HEK293 (cell line): ENCODE measurements around the gene KIF26B.

Experiments
- CTCF ChIA-PET: fragments of 350-600 bp; formaldehyde crosslinking; extraction: SDS; loops from one replicate; lab custom pipeline; 2021; ENCODE audit warnings: antibody characterized with exemption; lab: Yijun Ruan, JAX
- POLR2A ChIA-PET: fragments of 300-600 bp; formaldehyde crosslinking; extraction: SDS; loops from one replicate; lab custom pipeline; 2020; ENCODE audit warnings: antibody characterized with exemption, inconsistent platforms; lab: Yijun Ruan, JAX
- H3K27ac ChIP-seq: fragments of 200-500 bp; sonication (Bioruptor generic); 2 replicates; pipeline ENCODE4 v1.5.1; 2014; ENCODE audit warnings: low read depth, low read length, control low read depth, inconsistent platforms; ENCODE audit errors: extremely low read depth
- H3K36me3 ChIP-seq, 2 experiments: fragments of 200-500 bp in 1 of 2; sonication (Bioruptor generic) in 1 of 2; 1 replicate in 1 of 2; 2 replicates in 1 of 2; pipeline ENCODE4 v1.5.1; 2014 to 2017; ENCODE audit warnings: inconsistent platforms in 2 of 2, low read length in 2 of 2; ENCODE audit not compliant: control insufficient read depth in 2 of 2, insufficient read depth in 1 of 2
- H3K4me1 ChIP-seq: fragments of 200-500 bp; sonication (Bioruptor generic); 2 replicates; pipeline ENCODE4 v1.5.1; 2014; ENCODE audit warnings: mild to moderate bottlenecking, low read length, inconsistent platforms; ENCODE audit not compliant: control insufficient read depth, insufficient read depth
- H3K4me3 ChIP-seq: 2 replicates; pipeline ENCODE4 v1.5.1; 2011; ENCODE audit warnings: low read depth, mild to moderate bottlenecking, control low read depth, low read length, moderate library complexity
- H3K9me3 ChIP-seq: fragments of 200-500 bp; sonication (Bioruptor generic); 2 replicates; pipeline ENCODE4 v1.5.1; 2014; ENCODE audit warnings: low read depth, low read length, inconsistent platforms; ENCODE audit not compliant: control insufficient read depth, insufficient read depth
- HOXC10 ChIP-seq: sonication (generic); formaldehyde crosslinking; IDR thresholded peaks from 2 replicates; pipeline ENCODE4 v1.8.1; 2023; ENCODE audit warnings: mild to moderate bottlenecking, missing genetic modification reagents
- KLF16 ChIP-seq: fragments of 450-650 bp; formaldehyde crosslinking; IDR thresholded peaks from 2 replicates; pipeline ENCODE4 v1.5.1; 2017; ENCODE audit warnings: missing biosample characterization, missing genetic modification characterization
- SP2 ChIP-seq: fragments of 450-650 bp; formaldehyde crosslinking; IDR thresholded peaks from 2 replicates; pipeline ENCODE4 v1.5.1; 2016; ENCODE audit warnings: missing biosample characterization, missing genetic modification characterization
- WT1 ChIP-seq: fragments of 450-650 bp; formaldehyde crosslinking; IDR thresholded peaks from 2 replicates; pipeline ENCODE4 v1.5.1; 2016; ENCODE audit warnings: missing biosample characterization, missing genetic modification characterization
- YY1 ChIP-seq: fragments of 450-650 bp; formaldehyde crosslinking; IDR thresholded peaks from 2 replicates; pipeline ENCODE4 v1.5.1; 2018; ENCODE audit warnings: missing biosample characterization, missing genetic modification characterization
- ZBTB1 ChIP-seq: fragments of 450-650 bp; formaldehyde crosslinking; IDR thresholded peaks from 2 replicates; pipeline ENCODE4 v1.5.1; 2016; ENCODE audit warnings: missing biosample characterization, missing genetic modification characterization
- ZBTB20 ChIP-seq: fragments of 450-650 bp; formaldehyde crosslinking; IDR thresholded peaks from 2 replicates; pipeline ENCODE4 v1.5.1; 2016; ENCODE audit warnings: missing biosample characterization, missing genetic modification characterization
- ZNF175 ChIP-seq: fragments of 450-650 bp; formaldehyde crosslinking; IDR thresholded peaks from 2 replicates; pipeline ENCODE4 v1.5.1; 2016; ENCODE audit warnings: missing biosample characterization, missing genetic modification characterization
- ZNF211 ChIP-seq: fragments of 450-650 bp; formaldehyde crosslinking; IDR thresholded peaks from 2 replicates; pipeline ENCODE4 v1.5.1; 2016; ENCODE audit warnings: low read depth, missing biosample characterization, missing genetic modification characterization
- ZNF23 ChIP-seq: fragments of 450-650 bp; formaldehyde crosslinking; IDR thresholded peaks from 2 replicates; pipeline ENCODE4 v1.5.1; 2016; ENCODE audit warnings: missing biosample characterization, missing genetic modification characterization, borderline replicate concordance
- ZNF366 ChIP-seq: fragments of 450-650 bp; formaldehyde crosslinking; conservative IDR thresholded peaks from 2 replicates; pipeline ENCODE4 v1.5.1; 2016; ENCODE audit warnings: missing biosample characterization, missing genetic modification characterization
- ZNF404 ChIP-seq: fragments of 450-650 bp; formaldehyde crosslinking; IDR thresholded peaks from 2 replicates; pipeline ENCODE4 v1.5.1; 2017; ENCODE audit warnings: missing biosample characterization, missing genetic modification characterization
- ZNF416 ChIP-seq: fragments of 450-650 bp; formaldehyde crosslinking; IDR thresholded peaks from 2 replicates; pipeline ENCODE4 v1.5.1; 2016; ENCODE audit warnings: missing biosample characterization, missing genetic modification characterization
- ZNF473 ChIP-seq: fragments of 450-650 bp; formaldehyde crosslinking; IDR thresholded peaks from 2 replicates; pipeline ENCODE4 v1.5.1; 2017; ENCODE audit warnings: missing biosample characterization, missing genetic modification characterization
- ZNF488 ChIP-seq: fragments of 450-650 bp; formaldehyde crosslinking; IDR thresholded peaks from 2 replicates; pipeline ENCODE4 v1.5.1; 2016; ENCODE audit warnings: missing biosample characterization, missing genetic modification characterization
- ZNF558 ChIP-seq: fragments of 450-650 bp; formaldehyde crosslinking; IDR thresholded peaks from 2 replicates; pipeline ENCODE4 v1.5.1; 2016; ENCODE audit warnings: missing biosample characterization, missing genetic modification characterization
- ZNF629 ChIP-seq: fragments of 450-650 bp; formaldehyde crosslinking; IDR thresholded peaks from 2 replicates; pipeline ENCODE4 v1.5.1; 2017; ENCODE audit warnings: missing biosample characterization, missing genetic modification characterization
- ZNF670 ChIP-seq: fragments of 450-650 bp; formaldehyde crosslinking; IDR thresholded peaks from 2 replicates; pipeline ENCODE4 v1.5.1; 2016; ENCODE audit warnings: missing biosample characterization, missing genetic modification characterization, low read depth
- ZNF777 ChIP-seq: fragments of 450-650 bp; formaldehyde crosslinking; IDR thresholded peaks from 2 replicates; pipeline ENCODE4 v1.5.1; 2017; ENCODE audit warnings: missing biosample characterization, missing genetic modification characterization, borderline replicate concordance
- TF ChIP-seq, protein P1 (sequence below): fragments of 450-650 bp; formaldehyde crosslinking; IDR thresholded peaks from 2 replicates; pipeline ENCODE4 v1.5.1; 2016; ENCODE audit warnings: missing biosample characterization, missing genetic modification characterization
- TF ChIP-seq, protein P2 (sequence below): fragments of 450-650 bp; formaldehyde crosslinking; IDR thresholded peaks from 2 replicates; pipeline ENCODE4 v1.5.1; 2016; ENCODE audit warnings: missing biosample characterization, missing genetic modification characterization
- TF ChIP-seq, protein P3 (sequence below): fragments of 450-650 bp; formaldehyde crosslinking; IDR thresholded peaks from 2 replicates; pipeline ENCODE4 v1.5.1; 2016; ENCODE audit warnings: missing biosample characterization, missing genetic modification characterization
- TF ChIP-seq, protein P4 (sequence below): IDR thresholded peaks from 2 replicates; pipeline ENCODE4 v1.6.1; 2011; ENCODE audit warnings: mild to moderate bottlenecking, low read depth, low read length, borderline replicate concordance

Gene KIF26B

DNA sequence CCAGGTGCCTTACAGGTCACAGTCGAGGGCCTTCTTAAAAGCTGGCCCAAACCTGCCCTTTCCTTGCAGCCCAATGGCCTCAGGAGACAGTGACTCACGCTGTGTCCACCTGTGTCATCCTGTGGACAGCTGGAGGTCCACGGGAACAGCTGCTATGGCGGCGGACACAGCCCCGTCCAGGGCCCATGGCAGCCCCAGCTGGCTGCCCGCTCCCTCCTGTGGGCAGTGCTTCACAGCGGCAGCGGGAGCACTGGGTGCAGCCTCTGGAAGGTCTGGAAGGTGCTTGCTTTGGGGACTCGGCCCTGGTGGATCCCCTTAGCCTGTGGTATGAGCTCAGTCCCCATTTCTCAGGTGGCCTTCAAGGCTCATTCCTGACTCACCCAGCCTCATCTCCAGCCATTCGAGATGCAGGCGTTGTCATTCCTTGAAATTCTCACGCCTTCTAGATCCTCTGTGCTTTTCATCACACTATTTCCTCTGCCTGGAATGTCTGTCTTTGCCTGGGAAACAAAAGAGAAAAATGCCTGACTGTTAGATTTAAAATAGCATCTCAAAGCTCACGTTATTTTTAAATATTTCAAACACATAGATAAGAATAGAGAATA is 86.8 kb downstream of the KIF26B start (continued):
- TF ChIP-seq, protein P1, sequence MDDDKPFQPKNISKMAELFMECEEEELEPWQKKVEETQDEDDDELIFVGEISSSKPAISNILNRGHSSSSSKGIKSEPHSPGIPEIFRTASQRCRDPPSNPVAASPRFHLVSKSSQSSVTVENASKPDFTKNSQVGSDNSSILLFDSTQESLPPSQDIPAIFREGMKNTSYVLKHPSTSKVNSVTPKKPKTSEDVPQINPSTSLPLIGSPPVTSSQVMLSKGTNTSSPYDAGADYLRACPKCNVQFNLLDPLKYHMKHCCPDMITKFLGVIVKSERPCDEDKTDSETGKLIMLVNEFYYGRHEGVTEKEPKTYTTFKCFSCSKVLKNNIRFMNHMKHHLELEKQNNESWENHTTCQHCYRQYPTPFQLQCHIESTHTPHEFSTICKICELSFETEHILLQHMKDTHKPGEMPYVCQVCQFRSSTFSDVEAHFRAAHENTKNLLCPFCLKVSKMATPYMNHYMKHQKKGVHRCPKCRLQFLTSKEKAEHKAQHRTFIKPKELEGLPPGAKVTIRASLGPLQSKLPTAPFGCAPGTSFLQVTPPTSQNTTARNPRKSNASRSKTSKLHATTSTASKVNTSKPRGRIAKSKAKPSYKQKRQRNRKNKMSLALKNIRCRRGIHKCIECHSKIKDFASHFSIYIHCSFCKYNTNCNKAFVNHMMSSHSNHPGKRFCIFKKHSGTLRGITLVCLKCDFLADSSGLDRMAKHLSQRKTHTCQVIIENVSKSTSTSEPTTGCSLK (tag by site-specific recombination), result no peak
- TF ChIP-seq ZNF777 (tag by site-specific recombination) (no peak), HOXC10 (CRISPR knock-in tag) (no peak)

GRCh38 chr1:245242989-245243388 is 88.2 kb downstream of the KIF26B start:
- H3K9me3 ChIP-seq, result no peaks in the 10 kb centered on the region
- ChIA-PET POLR2A (no interaction called here), CTCF (no interaction called here)
- no peak overlapping the region for H3K27ac ChIP-seq
- no peaks in the 10 kb centered on the region for H3K36me3 ChIP-seq
- TF ChIP-seq ZNF175 (tag by site-specific recombination), result no peak
- TF ChIP-seq, protein P2, sequence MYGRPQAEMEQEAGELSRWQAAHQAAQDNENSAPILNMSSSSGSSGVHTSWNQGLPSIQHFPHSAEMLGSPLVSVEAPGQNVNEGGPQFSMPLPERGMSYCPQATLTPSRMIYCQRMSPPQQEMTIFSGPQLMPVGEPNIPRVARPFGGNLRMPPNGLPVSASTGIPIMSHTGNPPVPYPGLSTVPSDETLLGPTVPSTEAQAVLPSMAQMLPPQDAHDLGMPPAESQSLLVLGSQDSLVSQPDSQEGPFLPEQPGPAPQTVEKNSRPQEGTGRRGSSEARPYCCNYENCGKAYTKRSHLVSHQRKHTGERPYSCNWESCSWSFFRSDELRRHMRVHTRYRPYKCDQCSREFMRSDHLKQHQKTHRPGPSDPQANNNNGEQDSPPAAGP (tag by site-specific recombination), result no peak
- no peak for TF ChIP-seq YY1 (tag by site-specific recombination)
- no peak for TF ChIP-seq ZNF473 (tag by site-specific recombination)
- no peak for TF ChIP-seq KLF16 (tag by site-specific recombination)
- TF ChIP-seq, protein P3, sequence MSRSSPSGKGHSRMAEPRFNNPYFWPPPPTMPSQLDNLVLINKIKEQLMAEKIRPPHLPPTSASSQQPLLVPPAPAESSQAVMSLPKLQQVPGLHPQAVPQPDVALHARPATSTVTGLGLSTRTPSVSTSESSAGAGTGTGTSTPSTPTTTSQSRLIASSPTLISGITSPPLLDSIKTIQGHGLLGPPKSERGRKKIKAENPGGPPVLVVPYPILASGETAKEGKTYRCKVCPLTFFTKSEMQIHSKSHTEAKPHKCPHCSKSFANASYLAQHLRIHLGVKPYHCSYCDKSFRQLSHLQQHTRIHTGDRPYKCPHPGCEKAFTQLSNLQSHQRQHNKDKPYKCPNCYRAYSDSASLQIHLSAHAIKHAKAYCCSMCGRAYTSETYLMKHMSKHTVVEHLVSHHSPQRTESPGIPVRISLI, result no peak
- no peak for TF ChIP-seq ZNF488
- no peak for TF ChIP-seq ZNF23
- no peak for TF ChIP-seq WT1 (tag by site-specific recombination)
- no peak for TF ChIP-seq SP2
- TF ChIP-seq ZNF404 (tag by site-specific recombination), result no peak
- no peak for TF ChIP-seq ZNF629 (tag by site-specific recombination)
- TF ChIP-seq ZNF670, result no peak
- no peak for TF ChIP-seq ZNF211 (tag by site-specific recombination)
- TF ChIP-seq ZBTB20 (tag by site-specific recombination), result no peak
- TF ChIP-seq, protein P4, sequence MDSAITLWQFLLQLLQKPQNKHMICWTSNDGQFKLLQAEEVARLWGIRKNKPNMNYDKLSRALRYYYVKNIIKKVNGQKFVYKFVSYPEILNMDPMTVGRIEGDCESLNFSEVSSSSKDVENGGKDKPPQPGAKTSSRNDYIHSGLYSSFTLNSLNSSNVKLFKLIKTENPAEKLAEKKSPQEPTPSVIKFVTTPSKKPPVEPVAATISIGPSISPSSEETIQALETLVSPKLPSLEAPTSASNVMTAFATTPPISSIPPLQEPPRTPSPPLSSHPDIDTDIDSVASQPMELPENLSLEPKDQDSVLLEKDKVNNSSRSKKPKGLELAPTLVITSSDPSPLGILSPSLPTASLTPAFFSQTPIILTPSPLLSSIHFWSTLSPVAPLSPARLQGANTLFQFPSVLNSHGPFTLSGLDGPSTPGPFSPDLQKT, result no peak
- TF ChIP-seq ZNF558 (tag by site-specific recombination), result no peak
- no peak for TF ChIP-seq ZBTB1 (tag by site-specific recombination)
- no peak for TF ChIP-seq ZNF416 (tag by site-specific recombination)
- TF ChIP-seq ZNF366 (tag by site-specific recombination), result no peak
- H3K4me3 ChIP-seq, result no peak overlapping the region
- H3K4me1 ChIP-seq, result no peaks in the 10 kb centered on the region
